Transverse colon (tissue), 4 donors: Measurements from ENCODE around the gene SUMO2. TPM values are rescaled to one million over a fixed set of nuclear protein-coding genes. Genes with fewer than 3 reads are reported as not detected.

ENCODE experiments used
- DNase-seq: peaks from one replicate; pipeline ENCODE4 v3.0.0-alpha.2; 2019
- H3K27ac ChIP-seq, 4 donors: fragments of 200-600 bp; sonication (generic); 2 replicates each; pipeline ENCODE4 v1.5.1; 2016 to 2018; ENCODE audit warnings: inconsistent platforms in 4 of 4
- H3K27me3 ChIP-seq: fragments of 200-600 bp; sonication (generic); 2 replicates; pipeline ENCODE4 v1.5.1; 2017; ENCODE audit warnings: inconsistent platforms
- H3K36me3 ChIP-seq, 4 donors: fragments of 200-600 bp; sonication (generic); 2 replicates each; pipeline ENCODE4 v1.5.1; 2017 to 2019; ENCODE audit warnings: inconsistent platforms in 4 of 4
- H3K4me1 ChIP-seq, 4 donors: fragments of 200-600 bp; sonication (generic); 2 replicates each; pipeline ENCODE4 v1.5.1; 2017 to 2020; ENCODE audit warnings: inconsistent platforms in 4 of 4
- H3K4me3 ChIP-seq, 4 donors: fragments of 200-600 bp; sonication (generic); 1 replicate in 1 of 4; 2 replicates in 3 of 4; pipeline versions ENCODE4 v1.5.1 to v1.6.1; 2017 to 2019; ENCODE audit warnings: inconsistent platforms in 4 of 4
- H3K9me3 ChIP-seq, 2 donors: fragments of 200-600 bp; sonication (generic); 2 replicates each; pipeline ENCODE4 v1.5.1; 2017 to 2019; ENCODE audit warnings: inconsistent platforms in 2 of 2
- CTCF ChIP-seq, 5 experiments: fragments of 200-600 bp in 3 of 5; fragments of 450-650 bp in 2 of 5; sonication (generic) in 3 of 5; IDR thresholded peaks; 1 replicate in 2 of 5; 2 replicates in 3 of 5; pipeline ENCODE4 v1.5.1; 2016 to 2017; ENCODE audit warnings: antibody characterized with exemption in 5 of 5, inconsistent platforms in 3 of 5, mild to moderate bottlenecking in 2 of 5, moderate library complexity in 1 of 5
- EP300 ChIP-seq: sonication (generic); formaldehyde crosslinking; IDR thresholded peaks from one replicate; pipeline ENCODE4 v1.6.1; 2017; ENCODE audit warnings: antibody characterized with exemption, low read depth
- POLR2A ChIP-seq: fragments of 450-650 bp; IDR thresholded peaks from one replicate; pipeline ENCODE4 v1.6.1; 2016; ENCODE audit warnings: antibody characterized with exemption, mild to moderate bottlenecking, moderate library complexity
- POLR2AphosphoS5 ChIP-seq, 3 donors: sonication (generic); formaldehyde crosslinking; IDR thresholded peaks; one replicate each; pipeline ENCODE4 v1.6.1; 2016; ENCODE audit warnings: antibody characterized with exemption in 3 of 3
- whole genome bisulfite sequencing, 2 donors: methylation state at CpG; one replicate each; pipeline ENCODE4 v1.1.5; 2018; ENCODE audit warnings: low coverage in 1 of 2; 5-methylcytosine and 5-hydroxymethylcytosine counted together
- in situ Hi-C, 4 donors: fragments of 200-750 bp; cut with MboI; loops; one replicate each; pipeline versions ENCODE4 v1.15.0 to v1.15.1; 2017; ENCODE audit warnings: low sequenced_read_pairs in 3 of 4, low pct_ligation_motif_present in 1 of 4, low pct_unique_long_range_greater_than_20kb in 1 of 4
- intact Hi-C: fragments of 100-400 bp; cut with DNase I; formaldehyde crosslinking; loops from one replicate; pipeline ENCODE4 v1.15.1; 2023; ENCODE audit warnings: low total_unique reads
- total RNA-seq, 4 donors: library from RNA; depleted of rRNA; stranded (reverse); fragments of >200 nt; gene quantifications; one replicate each; pipeline ENCODE4 v1.1.0, GENCODE V29; 2016

Gene SUMO2
- total RNA-seq, 4 donors from 2014 or later = 6.4 to 56.5 (median 47.9) TPM

GRCh38 chr17:75228305-75228704 is 45.5 kb upstream of the SUMO2 start:
- Histone ChIP-seq H3K36me3 (peaks cover 0 to 41% (median 20%) of the 10 kb centered on the region in 4 donors), H3K9me3 (no peaks in the 10 kb centered on the region), H3K27ac (peak overlapping the region; percentile 16 to 60 (median 30)), H3K4me3 (no peak overlapping the region), H3K27me3 (no peaks in the 10 kb centered on the region), H3K4me1 (no peaks in the 10 kb centered on the region)
- no peak for DNase-seq
- TF ChIP-seq CTCF (IDR thresholded peaks at IDR 0.05) (no peak), POLR2A (no peak), EP300 (no peak), POLR2AphosphoS5 (IDR thresholded peaks at IDR 0.05) (no peak)
- WGBS, 2 donors = 71 to 100% methylated on average over 1 to 2 of the region's 2 CpGs
- in situ Hi-C loops = no loop called here
- intact Hi-C loops = no loop called here

GRCh38 chr17:75227729-75228128 is 45.0 kb upstream of the SUMO2 start:
- intact Hi-C loops (no loop called here), in situ Hi-C loops (no loop called here)
- Histone ChIP-seq H3K27ac (peak overlapping the region in 2 of 4 donors; percentile 1 to 16), H3K36me3 (peaks cover 0 to 37% (median 18%) of the 10 kb centered on the region in 4 donors), H3K4me1 (no peaks in the 10 kb centered on the region), H3K9me3 (no peaks in the 10 kb centered on the region), H3K27me3 (no peaks in the 10 kb centered on the region), H3K4me3 (no peak overlapping the region)
- TF ChIP-seq POLR2AphosphoS5 (IDR thresholded peaks at IDR 0.05) (no peak), EP300 (no peak), CTCF (IDR thresholded peaks at IDR 0.05) (no peak), POLR2A (no peak)
- WGBS, 2 donors = 60 to 80% methylated on average over 2 to 5 of the region's 5 CpGs
- DNase-seq = no peak

GRCh38 chr17:75225016-75225415 is 42.3 kb upstream of the SUMO2 start:
- no peaks in the 10 kb centered on the region for H3K27me3 ChIP-seq
- H3K4me3 ChIP-seq = no peak overlapping the region
- no peaks in the 10 kb centered on the region for H3K9me3 ChIP-seq
- no peak overlapping the region for H3K27ac ChIP-seq
- no peak for TF ChIP-seq POLR2AphosphoS5 (IDR thresholded peaks at IDR 0.05)
- TF ChIP-seq POLR2A = no peak
- no peak for TF ChIP-seq CTCF (IDR thresholded peaks at IDR 0.05)
- TF ChIP-seq EP300 = no peak
- WGBS, 2 donors = 78% methylated on average over 14 of the region's 14 CpGs; no CpG with 5 or more reads in 1 of the 2 donors
- intact Hi-C loops (no loop called here), in situ Hi-C loops (no loop called here)
- no peak for DNase-seq
- peaks cover 0 to 21% (median 10%) of the 10 kb centered on the region in 4 donors for H3K36me3 ChIP-seq
- H3K4me1 ChIP-seq = no peaks in the 10 kb centered on the region

DNA sequence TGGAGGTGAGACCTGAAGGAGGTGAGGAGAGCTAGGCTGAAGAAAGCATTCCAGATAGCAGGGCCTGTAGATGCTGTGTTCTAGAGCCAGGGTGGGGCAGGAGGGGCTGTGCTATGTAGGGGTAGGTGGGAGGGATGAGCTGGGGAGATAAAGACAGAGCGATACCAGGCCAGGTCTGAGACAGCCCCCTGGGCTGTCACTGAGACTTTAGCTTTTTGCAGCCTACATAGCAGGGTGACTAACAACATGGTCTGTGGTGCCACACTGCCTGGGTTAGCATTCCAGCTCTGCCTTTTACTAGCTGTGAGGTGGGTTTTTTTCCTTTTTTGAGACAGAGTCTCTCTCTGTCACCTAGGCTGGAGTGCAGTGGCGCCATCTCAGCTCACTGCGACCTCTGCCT is 37.1 kb upstream of the SUMO2 start:
- Histone ChIP-seq H3K4me3 (no peak overlapping the region), H3K36me3 (peaks cover 0 to 32% (median 14%) of the 10 kb centered on the region in 4 donors), H3K9me3 (no peaks in the 10 kb centered on the region), H3K4me1 (no peaks in the 10 kb centered on the region), H3K27me3 (no peaks in the 10 kb centered on the region), H3K27ac (no peak overlapping the region)
- in situ Hi-C loops (no loop called here), intact Hi-C loops (no loop called here)
- 98% methylated on average over 3 of the region's 3 CpGs; no CpG with 5 or more reads in 1 of the 2 donors for WGBS, 2 donors
- no peak for TF ChIP-seq EP300
- TF ChIP-seq CTCF (IDR thresholded peaks at IDR 0.05) = no peak
- no peak for TF ChIP-seq POLR2AphosphoS5 (IDR thresholded peaks at IDR 0.05)
- TF ChIP-seq POLR2A = no peak
- DNase-seq = no peak
